ENCODE results near the gene MAGI1. TPM values are rescaled to one million over a fixed set of nuclear protein-coding genes. Genes with fewer than 3 reads are reported as not detected.
A peak's percentile ranks its signal among the peaks of the same experiment; 100 is the strongest.

MAGI1 gene
- total RNA-seq, 1 donor from 2014 or later: 47.1 TPM

- Histone ChIP-seq H3K27me3 (no peaks in the 10 kb centered on the region), H3K9me3 (no peaks in the 10 kb centered on the region), H3K4me1 (peaks cover 15% of the 10 kb centered on the region), H3K27ac (no peak overlapping the region), H3K36me3 (no peaks in the 10 kb centered on the region), H3K4me3 (no peak overlapping the region)
- intact Hi-C loops (cut with DNase I): no loop called here
- DNase-seq (ENCODE audit: extremely low spot score in 2 of 2): no peak
- no peak for TF ChIP-seq POLR2AphosphoS5 (IDR thresholded peaks at IDR 0.05; ENCODE audit: insufficient read depth in 1 of 2, low read depth in 1 of 2)
- TF ChIP-seq, protein P1, sequence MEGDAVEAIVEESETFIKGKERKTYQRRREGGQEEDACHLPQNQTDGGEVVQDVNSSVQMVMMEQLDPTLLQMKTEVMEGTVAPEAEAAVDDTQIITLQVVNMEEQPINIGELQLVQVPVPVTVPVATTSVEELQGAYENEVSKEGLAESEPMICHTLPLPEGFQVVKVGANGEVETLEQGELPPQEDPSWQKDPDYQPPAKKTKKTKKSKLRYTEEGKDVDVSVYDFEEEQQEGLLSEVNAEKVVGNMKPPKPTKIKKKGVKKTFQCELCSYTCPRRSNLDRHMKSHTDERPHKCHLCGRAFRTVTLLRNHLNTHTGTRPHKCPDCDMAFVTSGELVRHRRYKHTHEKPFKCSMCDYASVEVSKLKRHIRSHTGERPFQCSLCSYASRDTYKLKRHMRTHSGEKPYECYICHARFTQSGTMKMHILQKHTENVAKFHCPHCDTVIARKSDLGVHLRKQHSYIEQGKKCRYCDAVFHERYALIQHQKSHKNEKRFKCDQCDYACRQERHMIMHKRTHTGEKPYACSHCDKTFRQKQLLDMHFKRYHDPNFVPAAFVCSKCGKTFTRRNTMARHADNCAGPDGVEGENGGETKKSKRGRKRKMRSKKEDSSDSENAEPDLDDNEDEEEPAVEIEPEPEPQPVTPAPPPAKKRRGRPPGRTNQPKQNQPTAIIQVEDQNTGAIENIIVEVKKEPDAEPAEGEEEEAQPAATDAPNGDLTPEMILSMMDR (IDR thresholded peaks at IDR 0.05): no peak
- TF ChIP-seq POLR2A (IDR thresholded peaks at IDR 0.05): no peak
Observed at GRCh38 chr3:66001626-66002025, 37.1 kb downstream of the MAGI1 start.

- no peak overlapping the region for H3K27ac ChIP-seq
Observed at GRCh38 chr3:66000506-66000905, 38.2 kb downstream of the MAGI1 start.

DNA sequence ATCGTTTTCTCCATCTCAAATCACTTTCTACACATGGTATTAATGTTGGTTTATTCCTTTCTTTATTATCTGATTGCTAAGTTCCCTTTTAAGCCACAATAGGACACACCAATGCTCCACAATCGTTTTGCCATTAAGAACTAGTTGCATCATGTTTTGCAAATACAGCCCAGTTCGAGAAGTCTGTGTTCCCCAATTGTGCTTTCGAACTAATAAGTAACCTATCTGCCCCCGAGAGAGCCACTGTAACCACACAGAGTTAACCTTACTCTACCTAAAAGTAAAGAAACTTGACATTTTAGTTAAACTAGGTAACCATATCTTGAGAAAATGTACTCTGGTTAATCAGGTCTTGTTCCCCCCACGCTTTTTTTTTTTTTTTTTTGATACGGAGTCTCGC is 39.1 kb downstream of the MAGI1 start:
- Histone ChIP-seq H3K4me1 (peaks cover 33% of the 10 kb centered on the region), H3K9me3 (no peaks in the 10 kb centered on the region), H3K27ac (no peak overlapping the region), H3K27me3 (no peaks in the 10 kb centered on the region), H3K4me3 (no peak overlapping the region), H3K36me3 (no peaks in the 10 kb centered on the region)
- no peak for TF ChIP-seq POLR2AphosphoS5 (IDR thresholded peaks at IDR 0.05; ENCODE audit: insufficient read depth in 1 of 2, low read depth in 1 of 2)
- TF ChIP-seq, protein P1 (IDR thresholded peaks at IDR 0.05): no peak
- no peak for TF ChIP-seq POLR2A (IDR thresholded peaks at IDR 0.05)
- no peak for DNase-seq (ENCODE audit: extremely low spot score in 2 of 2)
- intact Hi-C loops (cut with DNase I): no loop called here

More at GRCh38 chr3:66000506-66000905, 38.2 kb downstream of the MAGI1 start:
- no peak for DNase-seq (ENCODE audit: extremely low spot score in 2 of 2)
- intact Hi-C loops (cut with DNase I): no loop called here
- TF ChIP-seq, protein P1 (IDR thresholded peaks at IDR 0.05): no peak
- TF ChIP-seq POLR2A (IDR thresholded peaks at IDR 0.05) (no peak), POLR2AphosphoS5 (IDR thresholded peaks at IDR 0.05; ENCODE audit: insufficient read depth in 1 of 2, low read depth in 1 of 2) (no peak)
- Histone ChIP-seq H3K4me3 (no peak overlapping the region), H3K4me1 (peaks cover 26% of the 10 kb centered on the region), H3K36me3 (no peaks in the 10 kb centered on the region), H3K9me3 (no peaks in the 10 kb centered on the region), H3K27me3 (no peaks in the 10 kb centered on the region)

GRCh38 chr3:65996589-65996988 is 42.1 kb downstream of the MAGI1 start:
- TF ChIP-seq, protein P1 (IDR thresholded peaks at IDR 0.05): no peak
- peak in 1 of 2 donors; percentile 17 for TF ChIP-seq POLR2AphosphoS5 (IDR thresholded peaks at IDR 0.05; ENCODE audit: insufficient read depth in 1 of 2, low read depth in 1 of 2)
- Histone ChIP-seq H3K27me3 (no peaks in the 10 kb centered on the region), H3K4me3 (no peak overlapping the region), H3K36me3 (no peaks in the 10 kb centered on the region), H3K9me3 (no peaks in the 10 kb centered on the region), H3K4me1 (peaks cover 34% of the 10 kb centered on the region), H3K27ac (no peak overlapping the region)
- no peak for DNase-seq (ENCODE audit: extremely low spot score in 2 of 2)
- intact Hi-C loops (cut with DNase I): no loop called here

DNA sequence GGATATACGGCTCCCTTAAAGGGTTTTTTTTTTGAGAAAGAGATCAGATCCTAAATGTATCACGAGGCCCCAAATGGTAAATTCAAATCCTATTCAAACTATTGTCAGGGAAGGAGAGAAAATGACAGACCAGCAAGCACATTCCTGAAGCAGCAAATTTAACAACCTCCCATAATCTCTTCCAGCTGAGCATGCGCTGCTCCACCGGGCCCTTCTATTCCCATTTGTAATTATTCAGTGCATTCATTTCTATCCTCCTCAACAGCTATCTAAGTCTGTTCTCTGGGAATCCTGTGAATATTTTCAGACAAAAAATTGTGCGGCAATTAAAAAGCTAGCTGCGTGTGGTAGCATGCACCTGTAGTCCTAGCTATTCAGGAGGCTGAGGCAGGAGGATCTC is 43.2 kb downstream of the MAGI1 start:
- DNase-seq (ENCODE audit: extremely low spot score in 2 of 2): no peak
- TF ChIP-seq, protein P1 (IDR thresholded peaks at IDR 0.05): no peak
- TF ChIP-seq POLR2A (IDR thresholded peaks at IDR 0.05) (no peak), POLR2AphosphoS5 (IDR thresholded peaks at IDR 0.05; ENCODE audit: insufficient read depth in 1 of 2, low read depth in 1 of 2) (no peak)
- Histone ChIP-seq H3K4me1 (peaks cover 34% of the 10 kb centered on the region), H3K9me3 (no peaks in the 10 kb centered on the region), H3K27me3 (no peaks in the 10 kb centered on the region), H3K4me3 (no peak overlapping the region), H3K36me3 (no peaks in the 10 kb centered on the region), H3K27ac (no peak overlapping the region)
- intact Hi-C loops (cut with DNase I): no loop called here

Measured in vagina (tissue), 2 donors.